HL-60 (cell line): ENCODE measurements around the gene CCNY.

ENCODE experiments used
- DNase-seq, 2 experiments: peaks; one replicate each; pipeline ENCODE4 v3.0.0-alpha.2; 2010 to 2020; ENCODE audit warnings: low read depth in 1 of 2, low spot score in 1 of 2
- H3K27ac ChIP-seq: fragments of 250-450 bp; sonication (Bioruptor Pico); replicated peaks from 2 replicates; pipeline ENCODE4 v1.5.1; 2020; ENCODE audit warnings: mild to moderate bottlenecking, moderate library complexity
- H3K27me3 ChIP-seq: fragments of 250-450 bp; sonication (Bioruptor Pico); 2 replicates; pipeline ENCODE4 v1.5.1; 2021; ENCODE audit warnings: mild to moderate bottlenecking, moderate library complexity; ENCODE audit not compliant: insufficient read depth, poor library complexity, severe bottlenecking
- H3K4me3 ChIP-seq: replicated peaks from 2 replicates; pipeline ENCODE4 v1.5.1; 2011; ENCODE audit warnings: mild to moderate bottlenecking, control low read depth, low read length; ENCODE audit not compliant: insufficient read depth
- GABPA ChIP-seq: IDR thresholded peaks from 2 replicates; pipeline ENCODE4 v1.6.1; 2012; ENCODE audit warnings: low read depth
- POLR2AphosphoS5 ChIP-seq: IDR thresholded peaks from 2 replicates; pipeline ENCODE4 v1.6.1; 2012; ENCODE audit warnings: low read depth
- SPI1 ChIP-seq: IDR thresholded peaks from 2 replicates; pipeline ENCODE4 v1.6.1; 2012; ENCODE audit warnings: low read depth, mild to moderate bottlenecking, borderline replicate concordance
- TF ChIP-seq, protein P1 (sequence below): IDR thresholded peaks from one replicate; pipeline ENCODE4 v1.5.1; 2011; ENCODE audit warnings: low read length, control low read depth, inconsistent platforms; ENCODE audit not compliant: insufficient read depth
- TF ChIP-seq, protein P2 (sequence below): IDR thresholded peaks from 2 replicates; pipeline ENCODE4 v1.6.1; 2012; ENCODE audit warnings: low read depth; ENCODE audit not compliant: insufficient replicate concordance

Gene CCNY

DNA sequence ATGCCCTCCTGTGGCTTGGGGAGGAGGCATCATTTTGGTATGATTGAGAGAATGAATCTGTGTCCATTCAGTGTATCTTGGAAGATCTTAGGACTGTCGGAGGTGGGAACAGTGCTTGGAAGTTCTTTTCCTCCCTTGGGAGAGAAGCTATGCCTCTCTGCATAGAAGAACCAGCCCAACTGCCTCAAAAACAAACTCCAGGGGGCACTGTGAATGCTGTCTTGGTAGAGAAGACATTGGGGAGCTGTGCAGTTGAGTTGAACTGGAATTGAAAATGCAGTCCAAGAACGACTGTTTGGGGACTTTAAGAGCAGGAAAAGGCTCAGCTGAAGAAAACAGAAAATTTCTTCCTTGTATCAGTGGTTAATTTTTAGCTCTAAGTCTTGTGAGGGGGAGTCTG lies 263.9 kb downstream of the CCNY start:
- H3K27ac ChIP-seq: no peak overlapping the region
- H3K4me3 ChIP-seq: no peak overlapping the region
- no peak for DNase-seq
- no peak for TF ChIP-seq POLR2AphosphoS5
- TF ChIP-seq GABPA: no peak
- TF ChIP-seq, protein P1, sequence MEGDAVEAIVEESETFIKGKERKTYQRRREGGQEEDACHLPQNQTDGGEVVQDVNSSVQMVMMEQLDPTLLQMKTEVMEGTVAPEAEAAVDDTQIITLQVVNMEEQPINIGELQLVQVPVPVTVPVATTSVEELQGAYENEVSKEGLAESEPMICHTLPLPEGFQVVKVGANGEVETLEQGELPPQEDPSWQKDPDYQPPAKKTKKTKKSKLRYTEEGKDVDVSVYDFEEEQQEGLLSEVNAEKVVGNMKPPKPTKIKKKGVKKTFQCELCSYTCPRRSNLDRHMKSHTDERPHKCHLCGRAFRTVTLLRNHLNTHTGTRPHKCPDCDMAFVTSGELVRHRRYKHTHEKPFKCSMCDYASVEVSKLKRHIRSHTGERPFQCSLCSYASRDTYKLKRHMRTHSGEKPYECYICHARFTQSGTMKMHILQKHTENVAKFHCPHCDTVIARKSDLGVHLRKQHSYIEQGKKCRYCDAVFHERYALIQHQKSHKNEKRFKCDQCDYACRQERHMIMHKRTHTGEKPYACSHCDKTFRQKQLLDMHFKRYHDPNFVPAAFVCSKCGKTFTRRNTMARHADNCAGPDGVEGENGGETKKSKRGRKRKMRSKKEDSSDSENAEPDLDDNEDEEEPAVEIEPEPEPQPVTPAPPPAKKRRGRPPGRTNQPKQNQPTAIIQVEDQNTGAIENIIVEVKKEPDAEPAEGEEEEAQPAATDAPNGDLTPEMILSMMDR: no peak
- TF ChIP-seq, protein P2, sequence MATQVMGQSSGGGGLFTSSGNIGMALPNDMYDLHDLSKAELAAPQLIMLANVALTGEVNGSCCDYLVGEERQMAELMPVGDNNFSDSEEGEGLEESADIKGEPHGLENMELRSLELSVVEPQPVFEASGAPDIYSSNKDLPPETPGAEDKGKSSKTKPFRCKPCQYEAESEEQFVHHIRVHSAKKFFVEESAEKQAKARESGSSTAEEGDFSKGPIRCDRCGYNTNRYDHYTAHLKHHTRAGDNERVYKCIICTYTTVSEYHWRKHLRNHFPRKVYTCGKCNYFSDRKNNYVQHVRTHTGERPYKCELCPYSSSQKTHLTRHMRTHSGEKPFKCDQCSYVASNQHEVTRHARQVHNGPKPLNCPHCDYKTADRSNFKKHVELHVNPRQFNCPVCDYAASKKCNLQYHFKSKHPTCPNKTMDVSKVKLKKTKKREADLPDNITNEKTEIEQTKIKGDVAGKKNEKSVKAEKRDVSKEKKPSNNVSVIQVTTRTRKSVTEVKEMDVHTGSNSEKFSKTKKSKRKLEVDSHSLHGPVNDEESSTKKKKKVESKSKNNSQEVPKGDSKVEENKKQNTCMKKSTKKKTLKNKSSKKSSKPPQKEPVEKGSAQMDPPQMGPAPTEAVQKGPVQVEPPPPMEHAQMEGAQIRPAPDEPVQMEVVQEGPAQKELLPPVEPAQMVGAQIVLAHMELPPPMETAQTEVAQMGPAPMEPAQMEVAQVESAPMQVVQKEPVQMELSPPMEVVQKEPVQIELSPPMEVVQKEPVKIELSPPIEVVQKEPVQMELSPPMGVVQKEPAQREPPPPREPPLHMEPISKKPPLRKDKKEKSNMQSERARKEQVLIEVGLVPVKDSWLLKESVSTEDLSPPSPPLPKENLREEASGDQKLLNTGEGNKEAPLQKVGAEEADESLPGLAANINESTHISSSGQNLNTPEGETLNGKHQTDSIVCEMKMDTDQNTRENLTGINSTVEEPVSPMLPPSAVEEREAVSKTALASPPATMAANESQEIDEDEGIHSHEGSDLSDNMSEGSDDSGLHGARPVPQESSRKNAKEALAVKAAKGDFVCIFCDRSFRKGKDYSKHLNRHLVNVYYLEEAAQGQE: no peak
- no peak for TF ChIP-seq SPI1
- H3K27me3 ChIP-seq: no peaks in the 10 kb centered on the region

DNA sequence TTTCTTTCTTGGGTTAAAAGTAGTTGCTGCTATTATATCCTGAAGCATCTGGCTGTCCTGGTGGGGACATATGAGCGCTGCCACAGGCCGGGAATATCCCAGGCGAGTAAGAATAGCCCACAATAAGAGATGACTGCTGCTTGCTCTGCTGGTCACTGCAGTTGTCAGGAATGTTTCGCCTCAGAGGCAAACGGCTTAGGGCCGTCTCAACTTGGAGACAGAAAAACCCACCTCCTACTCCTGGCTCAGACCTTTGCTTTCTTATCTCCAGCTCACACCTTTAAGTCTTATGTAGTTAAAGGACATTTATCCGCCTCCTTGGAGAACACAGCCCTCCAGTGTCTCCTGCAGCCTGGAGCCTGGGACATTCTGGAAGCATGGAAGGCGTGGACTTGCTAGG lies 268.9 kb downstream of the CCNY start, which contains the start of gene GJD4:
Gene GJD4, plus strand, starts transcription at position 151 of the 400 bp plus-strand sequence. Its CDS starts 227 bp downstream, at position 378.
- Histone ChIP-seq H3K4me3 (no peak within 1 kb of the TSS), H3K27ac (no peak within 1 kb of the TSS), H3K27me3 (peaks cover 15% of the 10 kb centered on the region)
- no peak for DNase-seq
- no peak for TF ChIP-seq POLR2AphosphoS5
- TF ChIP-seq GABPA: no peak
- no peak for TF ChIP-seq SPI1
- TF ChIP-seq, protein P1: no peak
- TF ChIP-seq, protein P2: no peak

DNA sequence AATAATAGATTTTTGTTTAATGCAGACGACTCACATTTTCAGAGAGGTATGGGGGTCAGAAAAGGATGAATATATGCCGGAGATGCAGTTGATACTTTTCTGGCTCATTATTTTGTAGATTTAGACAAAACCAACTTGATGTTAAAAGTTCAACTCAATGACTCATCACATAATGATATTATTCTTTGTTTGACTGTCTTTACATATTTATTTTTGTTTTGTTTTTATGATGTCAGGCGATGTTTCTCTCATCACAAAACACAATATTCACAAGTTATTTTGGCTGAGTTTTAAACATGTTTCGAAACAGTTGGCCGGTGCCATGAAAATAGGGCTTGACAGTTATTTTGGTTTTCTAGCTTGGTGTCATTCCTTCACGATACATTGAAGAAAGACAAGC lies 270.1 kb downstream of the CCNY start:
- H3K27me3 ChIP-seq: peaks cover 15% of the 10 kb centered on the region
- no peak overlapping the region for H3K4me3 ChIP-seq
- TF ChIP-seq POLR2AphosphoS5: no peak
- no peak for TF ChIP-seq GABPA
- TF ChIP-seq, protein P2: no peak
- TF ChIP-seq SPI1: no peak
- TF ChIP-seq, protein P1: no peak
- no peak for DNase-seq
- no peak overlapping the region for H3K27ac ChIP-seq
